ENCODE data around the gene TMEM269. TPM values are rescaled to one million over a fixed set of nuclear protein-coding genes. Genes with fewer than 3 reads are reported as not detected.
A peak's percentile ranks its signal among the peaks of the same experiment; 100 is the strongest.

Gene TMEM269
- total RNA-seq, 4 donors from 2014 or later: 0.11 to 0.17 (median 0.16) TPM; not detected in 1

- no peak overlapping the region for H3K27ac ChIP-seq
- H3K4me1 ChIP-seq: peaks cover 29% of the 10 kb centered on the region
- TF ChIP-seq EP300 (IDR thresholded peaks at IDR 0.05): no peak
- no peak for TF ChIP-seq POLR2AphosphoS5 (IDR thresholded peaks at IDR 0.05)
- TF ChIP-seq, protein P1, sequence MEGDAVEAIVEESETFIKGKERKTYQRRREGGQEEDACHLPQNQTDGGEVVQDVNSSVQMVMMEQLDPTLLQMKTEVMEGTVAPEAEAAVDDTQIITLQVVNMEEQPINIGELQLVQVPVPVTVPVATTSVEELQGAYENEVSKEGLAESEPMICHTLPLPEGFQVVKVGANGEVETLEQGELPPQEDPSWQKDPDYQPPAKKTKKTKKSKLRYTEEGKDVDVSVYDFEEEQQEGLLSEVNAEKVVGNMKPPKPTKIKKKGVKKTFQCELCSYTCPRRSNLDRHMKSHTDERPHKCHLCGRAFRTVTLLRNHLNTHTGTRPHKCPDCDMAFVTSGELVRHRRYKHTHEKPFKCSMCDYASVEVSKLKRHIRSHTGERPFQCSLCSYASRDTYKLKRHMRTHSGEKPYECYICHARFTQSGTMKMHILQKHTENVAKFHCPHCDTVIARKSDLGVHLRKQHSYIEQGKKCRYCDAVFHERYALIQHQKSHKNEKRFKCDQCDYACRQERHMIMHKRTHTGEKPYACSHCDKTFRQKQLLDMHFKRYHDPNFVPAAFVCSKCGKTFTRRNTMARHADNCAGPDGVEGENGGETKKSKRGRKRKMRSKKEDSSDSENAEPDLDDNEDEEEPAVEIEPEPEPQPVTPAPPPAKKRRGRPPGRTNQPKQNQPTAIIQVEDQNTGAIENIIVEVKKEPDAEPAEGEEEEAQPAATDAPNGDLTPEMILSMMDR (IDR thresholded peaks at IDR 0.05): no peak
- no peak for TF ChIP-seq POLR2A (IDR thresholded peaks at IDR 0.05)
- H3K4me3 ChIP-seq: no peak overlapping the region
- WGBS: 64% methylated on average over 5 of the region's 5 CpGs
- H3K27me3 ChIP-seq: no peaks in the 10 kb centered on the region
- H3K36me3 ChIP-seq: peaks cover 23% of the 10 kb centered on the region
- H3K9me3 ChIP-seq: no peaks in the 10 kb centered on the region
- peak in 1 of 2 donors; percentile 30 for DNase-seq (ENCODE audit: low spot score in 2 of 2)
These were observed 22.5 kb upstream of the TMEM269 start for GRCh38 chr1:42762269-42762668.

- peaks cover 56% of the 10 kb centered on the region for H3K4me1 ChIP-seq
- H3K9me3 ChIP-seq: no peaks in the 10 kb centered on the region
- H3K27ac ChIP-seq: no peak overlapping the region
- peak in 1 of 2 donors; percentile 8 for DNase-seq (ENCODE audit: low spot score in 2 of 2)
- no peaks in the 10 kb centered on the region for H3K27me3 ChIP-seq
- peak overlapping the region; percentile 89 for H3K4me3 ChIP-seq
- TF ChIP-seq, protein P1 (IDR thresholded peaks at IDR 0.05): no peak
- no peak for TF ChIP-seq POLR2AphosphoS5 (IDR thresholded peaks at IDR 0.05)
- no peak for TF ChIP-seq POLR2A (IDR thresholded peaks at IDR 0.05)
- TF ChIP-seq EP300 (IDR thresholded peaks at IDR 0.05): no peak
- H3K36me3 ChIP-seq: peaks cover 2% of the 10 kb centered on the region
- WGBS: 14% methylated on average over 7 of the region's 7 CpGs
These were observed 19.5 kb upstream of the TMEM269 start for GRCh38 chr1:42765269-42765668.

- TF ChIP-seq, protein P1 (IDR thresholded peaks at IDR 0.05): peak; percentile 41 to 43
- TF ChIP-seq POLR2A (IDR thresholded peaks at IDR 0.05): no peak
- H3K4me1 ChIP-seq: peaks cover 56% of the 10 kb centered on the region
- peak in 1 of 2 donors; percentile 69 for DNase-seq (ENCODE audit: low spot score in 2 of 2)
- H3K9me3 ChIP-seq: no peaks in the 10 kb centered on the region
- H3K4me3 ChIP-seq: peak overlapping the region; percentile 89
- H3K27ac ChIP-seq: peak overlapping the region; percentile 88
- no peaks in the 10 kb centered on the region for H3K27me3 ChIP-seq
- no peaks in the 10 kb centered on the region for H3K36me3 ChIP-seq
- 2% methylated on average over 9 of the region's 44 CpGs for WGBS
These were observed 18.7 kb upstream of the TMEM269 start for GRCh38 chr1:42765832-42766740.

GRCh38 chr1:42766741-42767509, 17.9 kb upstream of the TMEM269 start, which contains the start of the genes C1orf50 and P3H1:
TSS of gene C1orf50 (plus strand) at chr1:42767249. CDS start at chr1:42767312, 63 bp downstream.
TSS of gene P3H1 (minus strand) at chr1:42767028. CDS start at chr1:42766971, 57 bp downstream.
- peak within 1 kb of the TSS; percentile 89 for H3K4me3 ChIP-seq
- peaks cover 59% of the 10 kb centered on the region for H3K4me1 ChIP-seq
- WGBS: 0% methylated on average over 13 of the region's 82 CpGs

More at GRCh38 chr1:42766741-42767509, 17.9 kb upstream of the TMEM269 start, which contains the start of the genes C1orf50 and P3H1:
- Histone ChIP-seq H3K27ac (peak within 1 kb of the TSS; percentile 88), H3K27me3 (no peaks in the 10 kb centered on the region), H3K9me3 (no peaks in the 10 kb centered on the region), H3K36me3 (no peaks in the 10 kb centered on the region)
- TF ChIP-seq POLR2A (IDR thresholded peaks at IDR 0.05): peak in 1 of 2 donors; percentile 82
- peak in 2 of 3 donors; percentile 48 to 74 for TF ChIP-seq POLR2AphosphoS5 (IDR thresholded peaks at IDR 0.05)
- TF ChIP-seq EP300 (IDR thresholded peaks at IDR 0.05): no peak
- TF ChIP-seq, protein P1 (IDR thresholded peaks at IDR 0.05): no peak
- peak; percentile 100 for DNase-seq (ENCODE audit: low spot score in 2 of 2)
